ENCODE measurements around the gene MGAM2.

DNA sequence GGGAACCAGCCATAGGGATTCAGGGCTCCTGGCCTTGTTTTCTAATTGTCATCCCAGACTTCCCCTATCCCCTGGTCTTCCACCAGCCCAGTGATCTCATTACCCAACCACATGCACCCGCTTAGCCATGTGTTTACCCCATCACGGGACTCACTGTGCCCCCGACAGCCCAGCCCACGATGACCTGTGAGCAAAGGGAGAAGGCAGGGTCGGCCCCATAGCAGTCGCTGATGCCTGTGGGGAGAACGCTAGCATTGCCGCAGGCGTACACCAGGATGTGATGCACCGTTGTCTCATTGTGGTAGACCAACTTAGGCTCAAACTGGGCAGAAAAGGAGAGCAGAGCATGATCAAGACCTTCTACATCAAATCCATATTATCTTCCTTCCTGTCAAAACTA, 132.3 kb downstream of the MGAM2 start:
- no peak for TF ChIP-seq CTCF (IDR thresholded peaks at IDR 0.05)
- no peak for TF ChIP-seq POLR2AphosphoS5 (IDR thresholded peaks at IDR 0.05; ENCODE audit: low read depth, low read length)
- TF ChIP-seq TCF7L2 (IDR thresholded peaks at IDR 0.05; ENCODE audit: low read depth, low read length): no peak
- no peak for TF ChIP-seq REST (IDR thresholded peaks at IDR 0.05; ENCODE audit: insufficient read depth in 1 of 2, low read depth in 2 of 2, low read length in 1 of 2)
- no peak for TF ChIP-seq SIN3A (IDR thresholded peaks at IDR 0.05; ENCODE audit: borderline replicate concordance, insufficient read depth, low read depth, low read length)

Measured in Panc1 (cell line).